Chondrocyte (in vitro differentiated cells): ENCODE data around the gene INTS1. TPM values are rescaled to one million over a fixed set of nuclear protein-coding genes. Genes with fewer than 3 reads are reported as not detected.

Experiments used
- DNase-seq: peaks from one replicate; pipeline ENCODE4 v3.0.0; 2021; ENCODE audit warnings: mixed read lengths, low spot score
- H3K27ac Mint-ChIP-seq: one replicate; pipeline ENCODE4 v1.8.0; 2021; ENCODE audit warnings: mild to moderate bottlenecking, moderate library complexity, mixed read lengths; ENCODE audit not compliant: unreplicated experiment
- H3K27me3 Mint-ChIP-seq: 2 replicates; pipeline ENCODE4 v1.8.0; 2021; ENCODE audit warnings: low read depth, mixed read lengths
- H3K36me3 Mint-ChIP-seq: 2 replicates; pipeline ENCODE4 v1.8.0; 2021; ENCODE audit warnings: low read depth, mixed read lengths
- H3K4me1 Mint-ChIP-seq: 2 replicates; pipeline ENCODE4 v1.8.0; 2021; ENCODE audit warnings: low read depth, mild to moderate bottlenecking, mixed read lengths
- H3K4me3 Mint-ChIP-seq: one replicate; pipeline ENCODE4 v1.8.0; 2021; ENCODE audit warnings: mild to moderate bottlenecking, moderate library complexity, mixed read lengths; ENCODE audit not compliant: unreplicated experiment
- H3K9me3 Mint-ChIP-seq: 2 replicates; pipeline ENCODE4 v1.8.0; 2021; ENCODE audit warnings: low read depth, mixed read lengths
- total RNA-seq: library from RNA; stranded (reverse); gene quantifications from 3 replicates; pipeline ENCODE4 v1.2.1, GENCODE V29; 2021
- TF ChIP-seq, protein P1 (sequence below): fragments of 200-600 bp; sonication (generic); IDR thresholded peaks from 2 replicates; pipeline ENCODE4 v1.5.0; 2021; ENCODE audit warnings: antibody characterized with exemption, mild to moderate bottlenecking, moderate library complexity

INTS1 gene
- total RNA-seq, 1 donor from 2014 or later, result 80.4 TPM

DNA sequence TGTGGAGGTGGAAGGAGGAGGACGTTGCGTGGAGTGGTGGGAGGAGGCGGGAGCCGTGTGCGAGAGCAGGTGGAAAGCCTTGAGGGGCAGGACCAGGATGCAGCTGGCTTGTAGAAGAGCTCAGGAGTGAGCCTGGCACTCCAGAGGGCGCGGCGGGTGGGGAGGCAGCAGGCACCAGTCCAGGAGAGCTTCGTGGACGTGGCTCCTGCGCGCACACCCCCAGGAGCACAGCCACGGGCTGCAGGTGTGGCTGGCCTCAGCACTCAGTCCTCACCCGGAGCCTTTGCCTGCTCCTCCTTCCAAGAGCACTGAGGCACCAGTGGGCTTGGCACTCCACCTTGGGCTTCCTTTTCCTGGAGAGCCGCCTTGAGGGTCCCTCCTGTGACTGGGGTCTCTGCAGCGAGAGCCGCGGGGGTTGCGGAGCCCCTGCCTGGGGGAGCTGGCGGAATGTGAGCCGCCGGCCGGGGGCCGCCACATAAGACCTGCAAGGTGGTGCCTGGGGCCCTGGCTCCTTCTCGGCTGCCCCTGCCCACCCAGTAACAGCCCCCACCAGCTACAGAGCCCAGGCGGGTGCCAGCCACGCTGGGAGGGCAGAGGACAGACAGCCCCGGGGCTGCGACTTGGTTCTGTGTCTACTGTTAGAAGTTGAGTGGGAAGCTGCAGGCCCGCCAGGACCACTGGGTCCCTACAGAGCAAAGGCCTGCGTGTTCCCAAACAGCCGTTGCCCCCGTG, 37.4 kb upstream of the INTS1 start:
- DNase-seq, result no peak
- TF ChIP-seq, protein P1, sequence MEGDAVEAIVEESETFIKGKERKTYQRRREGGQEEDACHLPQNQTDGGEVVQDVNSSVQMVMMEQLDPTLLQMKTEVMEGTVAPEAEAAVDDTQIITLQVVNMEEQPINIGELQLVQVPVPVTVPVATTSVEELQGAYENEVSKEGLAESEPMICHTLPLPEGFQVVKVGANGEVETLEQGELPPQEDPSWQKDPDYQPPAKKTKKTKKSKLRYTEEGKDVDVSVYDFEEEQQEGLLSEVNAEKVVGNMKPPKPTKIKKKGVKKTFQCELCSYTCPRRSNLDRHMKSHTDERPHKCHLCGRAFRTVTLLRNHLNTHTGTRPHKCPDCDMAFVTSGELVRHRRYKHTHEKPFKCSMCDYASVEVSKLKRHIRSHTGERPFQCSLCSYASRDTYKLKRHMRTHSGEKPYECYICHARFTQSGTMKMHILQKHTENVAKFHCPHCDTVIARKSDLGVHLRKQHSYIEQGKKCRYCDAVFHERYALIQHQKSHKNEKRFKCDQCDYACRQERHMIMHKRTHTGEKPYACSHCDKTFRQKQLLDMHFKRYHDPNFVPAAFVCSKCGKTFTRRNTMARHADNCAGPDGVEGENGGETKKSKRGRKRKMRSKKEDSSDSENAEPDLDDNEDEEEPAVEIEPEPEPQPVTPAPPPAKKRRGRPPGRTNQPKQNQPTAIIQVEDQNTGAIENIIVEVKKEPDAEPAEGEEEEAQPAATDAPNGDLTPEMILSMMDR, result no peak
- H3K36me3 Mint-ChIP-seq, result peaks cover 3% of the 10 kb centered on the region
- H3K4me3 Mint-ChIP-seq, result no peak overlapping the region
- no peaks in the 10 kb centered on the region for H3K27me3 Mint-ChIP-seq
- H3K4me1 Mint-ChIP-seq, result peaks cover 12% of the 10 kb centered on the region
- peak overlapping the region; percentile 61 for H3K27ac Mint-ChIP-seq
- no peaks in the 10 kb centered on the region for H3K9me3 Mint-ChIP-seq

DNA sequence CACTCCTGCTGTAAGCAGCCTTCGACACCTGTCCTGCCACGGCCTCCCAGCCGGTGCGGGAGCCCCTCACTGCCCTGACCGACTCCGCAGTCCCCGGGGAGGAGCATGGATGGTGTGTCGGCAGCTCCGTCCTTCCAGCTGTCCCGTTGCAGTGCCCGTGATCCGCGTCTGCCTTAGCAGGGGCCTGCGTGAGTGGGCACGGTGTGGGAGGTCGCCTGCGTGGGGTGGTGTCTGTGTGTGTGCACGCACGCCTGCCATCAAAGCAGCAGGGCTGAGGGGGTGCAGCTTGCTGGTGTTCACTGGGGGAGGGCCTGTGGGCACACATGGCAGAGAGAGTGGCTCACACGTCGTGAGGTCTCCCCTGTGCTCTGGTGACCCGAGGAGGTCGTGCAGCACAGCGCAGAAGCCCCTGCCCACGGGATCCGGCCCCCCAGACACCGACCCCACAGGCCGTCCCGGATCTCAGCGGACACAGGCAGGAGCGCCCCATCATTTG, 36.6 kb upstream of the INTS1 start:
- no peak overlapping the region for H3K4me3 Mint-ChIP-seq
- no peak for DNase-seq
- H3K4me1 Mint-ChIP-seq, result peaks cover 17% of the 10 kb centered on the region
- no peaks in the 10 kb centered on the region for H3K27me3 Mint-ChIP-seq
- H3K27ac Mint-ChIP-seq, result no peak overlapping the region
- TF ChIP-seq, protein P1, result no peak
- H3K9me3 Mint-ChIP-seq, result no peaks in the 10 kb centered on the region
- peaks cover 3% of the 10 kb centered on the region for H3K36me3 Mint-ChIP-seq

DNA sequence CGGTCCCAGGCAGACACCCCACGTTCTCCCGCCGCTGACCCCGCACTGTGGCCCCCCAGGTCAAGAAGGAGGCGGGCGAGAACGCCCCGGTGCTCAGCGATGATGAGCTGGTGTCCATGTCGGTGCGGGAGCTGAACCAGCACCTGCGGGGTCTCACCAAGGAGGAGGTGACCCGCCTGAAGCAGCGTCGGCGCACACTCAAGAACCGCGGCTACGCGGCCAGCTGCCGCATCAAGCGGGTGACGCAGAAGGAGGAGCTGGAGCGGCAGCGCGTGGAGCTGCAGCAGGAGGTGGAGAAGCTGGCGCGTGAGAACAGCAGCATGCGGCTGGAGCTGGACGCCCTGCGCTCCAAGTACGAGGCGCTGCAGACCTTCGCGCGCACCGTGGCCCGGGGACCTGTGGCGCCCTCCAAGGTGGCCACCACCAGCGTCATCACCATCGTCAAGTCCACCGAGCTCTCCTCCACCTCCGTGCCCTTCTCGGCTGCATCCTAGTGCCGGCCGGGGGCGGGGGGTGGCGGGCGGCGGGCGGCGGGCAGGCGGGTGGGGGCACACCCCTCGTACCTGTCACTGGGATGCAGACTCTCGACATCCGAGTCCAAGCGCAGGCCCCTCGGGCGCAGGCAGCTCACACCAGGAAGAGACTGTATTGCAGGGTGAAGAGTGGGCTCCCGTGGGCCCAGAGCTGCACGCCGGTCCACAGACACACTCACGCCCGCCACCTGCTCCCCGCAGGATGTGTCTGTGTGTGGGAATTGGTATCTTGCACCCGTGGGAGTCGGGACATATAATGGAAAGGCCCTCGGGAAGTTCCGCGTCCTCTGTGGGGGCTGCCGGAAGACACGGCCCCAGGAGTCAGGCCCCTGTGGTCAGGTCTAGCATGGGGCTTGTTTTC, 35.9 kb upstream of the INTS1 start:
- no peak overlapping the region for H3K4me3 Mint-ChIP-seq
- no peak overlapping the region for H3K27ac Mint-ChIP-seq
- H3K36me3 Mint-ChIP-seq, result peaks cover 3% of the 10 kb centered on the region
- peaks cover 17% of the 10 kb centered on the region for H3K4me1 Mint-ChIP-seq
- H3K9me3 Mint-ChIP-seq, result no peaks in the 10 kb centered on the region
- TF ChIP-seq, protein P1, result no peak
- no peak for DNase-seq
- no peaks in the 10 kb centered on the region for H3K27me3 Mint-ChIP-seq

DNA sequence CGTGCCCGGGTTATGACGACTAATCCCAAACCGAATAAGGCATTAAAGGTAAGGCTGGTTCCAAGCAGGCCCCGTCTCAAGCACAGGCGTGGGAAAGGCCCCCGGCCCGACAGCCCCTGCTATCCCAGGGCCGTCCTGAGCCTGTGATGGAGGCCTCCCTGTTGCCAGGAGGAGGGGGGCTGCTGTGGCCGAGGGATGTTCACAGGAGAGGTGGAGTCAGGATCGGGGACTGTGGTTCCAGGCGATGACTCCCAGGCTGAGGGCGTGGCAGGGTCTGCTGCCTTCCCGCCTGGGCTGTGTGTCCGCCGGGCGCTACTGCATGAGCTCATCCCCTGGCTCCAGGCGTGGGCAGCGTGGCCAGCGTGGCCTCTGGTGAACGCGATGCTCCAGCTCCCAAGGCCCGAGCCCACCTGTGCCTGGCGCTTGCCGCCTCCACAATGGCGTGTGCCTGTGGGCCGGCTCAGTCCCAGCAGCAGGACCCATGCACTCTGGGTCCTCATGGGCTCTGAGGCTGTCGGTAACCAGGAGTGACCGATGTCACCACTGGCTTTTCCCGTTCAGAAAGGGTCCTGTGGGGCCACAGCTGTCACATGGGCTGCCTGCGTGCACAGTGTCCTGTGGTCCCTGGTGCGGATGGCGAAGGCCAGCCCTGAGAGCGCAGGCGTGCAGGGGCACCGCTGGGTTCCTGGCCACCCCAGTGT, 35.1 kb upstream of the INTS1 start:
- Mint-ChIP-seq H3K4me3 (peak overlapping the region; percentile 61), H3K36me3 (peaks cover 3% of the 10 kb centered on the region), H3K27ac (peak overlapping the region; percentile 77), H3K9me3 (no peaks in the 10 kb centered on the region), H3K4me1 (peaks cover 22% of the 10 kb centered on the region), H3K27me3 (no peaks in the 10 kb centered on the region)
- no peak for DNase-seq
- TF ChIP-seq, protein P1, result no peak
